Measurements from ENCODE around the gene HS2ST1. TPM values are rescaled to one million over a fixed set of nuclear protein-coding genes. Genes with fewer than 3 reads are reported as not detected.

Gene HS2ST1
- total RNA-seq, 4 donors from 2014 or later: 13.2 to 19.6 (median 16.7) TPM

DNA sequence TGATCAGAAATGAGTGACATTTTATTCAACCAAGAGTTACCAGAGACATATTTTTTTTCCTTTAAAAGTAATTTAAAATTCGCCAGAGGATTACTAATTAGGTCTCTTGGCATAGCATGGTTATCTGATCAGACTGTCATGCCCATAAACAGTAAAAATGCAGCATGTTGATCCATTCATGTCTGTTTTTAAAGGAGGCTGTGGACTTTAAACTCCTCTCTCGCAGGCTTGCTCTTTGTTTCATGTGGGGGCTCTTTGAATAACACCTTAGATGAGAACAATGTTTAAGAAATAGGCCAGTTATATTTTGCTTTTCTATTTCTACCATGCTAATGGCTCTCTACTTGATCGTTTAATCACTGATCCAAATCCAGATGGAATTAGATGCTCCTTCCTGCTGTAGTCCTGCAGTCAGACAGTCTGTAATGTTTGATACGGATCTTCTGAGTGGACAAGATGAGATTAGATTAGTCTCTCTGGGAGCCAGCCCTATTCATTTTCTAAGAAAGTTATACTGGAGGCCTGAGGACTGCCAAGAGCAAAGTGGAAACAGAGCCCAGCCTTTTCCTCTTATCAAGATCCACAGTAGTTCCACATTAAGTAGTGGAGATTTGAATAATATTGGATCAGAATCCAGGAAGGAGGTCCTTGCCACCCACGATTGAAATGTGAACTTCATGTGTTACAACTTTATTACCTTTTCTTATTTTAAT lies 197.4 kb downstream of the HS2ST1 start:
- H3K27me3 ChIP-seq: no peaks in the 10 kb centered on the region
- intact Hi-C loops (cut with DNase I): no loop called here
- H3K4me1 ChIP-seq: peaks cover 0 to 4% of the 10 kb centered on the region in 2 donors
- DNase-seq: no peak
- no peak overlapping the region for H3K4me3 ChIP-seq (replicated peaks in 1 of 3)
- H3K36me3 ChIP-seq: no peaks in the 10 kb centered on the region
- no peaks in the 10 kb centered on the region for H3K9me3 ChIP-seq
- no peak overlapping the region for H3K27ac ChIP-seq
- TF ChIP-seq, protein P1, sequence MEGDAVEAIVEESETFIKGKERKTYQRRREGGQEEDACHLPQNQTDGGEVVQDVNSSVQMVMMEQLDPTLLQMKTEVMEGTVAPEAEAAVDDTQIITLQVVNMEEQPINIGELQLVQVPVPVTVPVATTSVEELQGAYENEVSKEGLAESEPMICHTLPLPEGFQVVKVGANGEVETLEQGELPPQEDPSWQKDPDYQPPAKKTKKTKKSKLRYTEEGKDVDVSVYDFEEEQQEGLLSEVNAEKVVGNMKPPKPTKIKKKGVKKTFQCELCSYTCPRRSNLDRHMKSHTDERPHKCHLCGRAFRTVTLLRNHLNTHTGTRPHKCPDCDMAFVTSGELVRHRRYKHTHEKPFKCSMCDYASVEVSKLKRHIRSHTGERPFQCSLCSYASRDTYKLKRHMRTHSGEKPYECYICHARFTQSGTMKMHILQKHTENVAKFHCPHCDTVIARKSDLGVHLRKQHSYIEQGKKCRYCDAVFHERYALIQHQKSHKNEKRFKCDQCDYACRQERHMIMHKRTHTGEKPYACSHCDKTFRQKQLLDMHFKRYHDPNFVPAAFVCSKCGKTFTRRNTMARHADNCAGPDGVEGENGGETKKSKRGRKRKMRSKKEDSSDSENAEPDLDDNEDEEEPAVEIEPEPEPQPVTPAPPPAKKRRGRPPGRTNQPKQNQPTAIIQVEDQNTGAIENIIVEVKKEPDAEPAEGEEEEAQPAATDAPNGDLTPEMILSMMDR (IDR thresholded peaks at IDR 0.05): no peak
- no peak for TF ChIP-seq POLR2A (IDR thresholded peaks at IDR 0.05)
- 67 to 72% methylated on average over 5 of the region's 5 CpGs for WGBS, 2 donors

DNA sequence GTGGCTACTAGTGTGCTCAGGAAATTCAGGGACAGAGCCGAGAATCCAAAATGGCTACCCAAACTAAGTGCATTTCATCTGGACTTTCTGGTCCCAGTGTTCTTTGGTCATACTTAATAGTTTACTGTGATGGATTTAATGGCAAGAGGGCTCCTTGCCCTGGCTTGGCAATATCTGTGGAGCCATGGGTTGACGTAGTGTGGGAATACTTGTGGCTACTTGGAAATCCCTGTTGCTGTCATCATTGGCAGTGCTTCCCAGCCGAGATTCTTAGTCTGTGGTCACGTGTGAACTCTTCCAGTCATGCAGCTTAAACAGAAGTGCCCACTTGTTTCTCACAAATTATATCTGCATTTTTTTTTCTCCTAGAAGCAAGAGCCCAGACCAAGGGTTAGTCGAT lies 198.9 kb downstream of the HS2ST1 start:
- H3K4me1 ChIP-seq: peaks cover 0 to 4% of the 10 kb centered on the region in 2 donors
- no peaks in the 10 kb centered on the region for H3K36me3 ChIP-seq
- no peaks in the 10 kb centered on the region for H3K27me3 ChIP-seq
- no peak for TF ChIP-seq POLR2A (IDR thresholded peaks at IDR 0.05)
- TF ChIP-seq, protein P1 (IDR thresholded peaks at IDR 0.05): no peak
- H3K9me3 ChIP-seq: no peaks in the 10 kb centered on the region
- DNase-seq: peak; percentile 63 to 72
- no peak overlapping the region for H3K27ac ChIP-seq
- no peak overlapping the region for H3K4me3 ChIP-seq (replicated peaks in 1 of 3)
- 32 to 39% methylated on average over 5 of the region's 5 CpGs for WGBS, 2 donors
- intact Hi-C loops (cut with DNase I): no loop called here

DNA sequence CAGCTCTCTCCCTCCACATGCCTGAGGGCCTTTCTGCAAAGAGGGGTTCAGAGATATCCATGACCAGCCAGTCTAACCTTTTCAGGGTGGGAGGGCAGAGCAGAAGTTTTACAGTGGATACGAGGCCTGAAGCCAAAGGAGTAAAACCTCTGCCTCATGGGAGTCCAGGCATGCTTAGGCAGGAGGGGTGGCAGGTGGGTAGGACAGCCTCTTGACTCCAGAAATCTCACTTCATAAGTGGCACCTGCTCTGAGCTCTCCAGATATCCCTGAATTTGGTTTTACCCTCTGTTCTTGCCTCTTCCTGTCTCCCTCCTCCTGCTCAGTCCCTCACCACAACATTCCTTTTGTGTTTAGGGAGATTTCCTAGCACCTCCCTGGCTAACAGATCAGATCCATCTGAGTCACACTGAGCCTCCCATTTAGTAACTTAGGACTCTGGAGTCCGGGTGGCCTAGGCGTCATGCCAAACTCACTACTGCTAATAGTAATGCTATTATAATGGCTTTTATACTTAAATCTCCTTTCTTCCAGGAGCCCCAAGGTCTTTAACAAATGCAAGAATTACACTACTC lies 201.0 kb downstream of the HS2ST1 start:
- DNase-seq: no peak
- Histone ChIP-seq H3K36me3 (no peaks in the 10 kb centered on the region), H3K27me3 (no peaks in the 10 kb centered on the region), H3K9me3 (no peaks in the 10 kb centered on the region), H3K4me3 (replicated peaks in 1 of 3) (no peak overlapping the region), H3K4me1 (peaks cover 0 to 4% of the 10 kb centered on the region in 2 donors), H3K27ac (no peak overlapping the region)
- intact Hi-C loops (cut with DNase I): no loop called here
- TF ChIP-seq POLR2A (IDR thresholded peaks at IDR 0.05): no peak
- TF ChIP-seq, protein P1 (IDR thresholded peaks at IDR 0.05): no peak
- WGBS, 2 donors: 71 to 76% methylated on average over 3 of the region's 3 CpGs

DNA sequence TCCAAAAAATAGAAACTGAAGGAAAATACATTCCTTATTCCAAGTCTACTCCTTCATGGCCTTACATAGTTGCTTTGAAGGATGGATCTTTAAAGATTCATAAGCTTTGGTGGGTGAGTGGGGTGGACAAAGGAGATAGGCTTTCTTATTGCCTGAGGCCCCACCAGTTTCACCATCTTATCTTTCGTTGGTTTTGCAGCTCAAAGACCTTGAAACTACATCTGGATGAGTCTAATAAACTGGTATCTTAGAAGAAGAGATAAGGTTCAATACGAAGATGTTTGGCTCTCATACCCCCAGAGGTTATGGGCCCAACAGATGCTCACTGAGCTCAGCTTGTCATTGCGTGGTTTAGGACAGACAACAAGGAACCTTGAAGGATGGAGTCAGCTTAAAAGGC lies 201.5 kb downstream of the HS2ST1 start:
- Histone ChIP-seq H3K4me3 (replicated peaks in 1 of 3) (no peak overlapping the region), H3K4me1 (peaks cover 0 to 4% of the 10 kb centered on the region in 2 donors), H3K36me3 (no peaks in the 10 kb centered on the region), H3K27me3 (no peaks in the 10 kb centered on the region), H3K9me3 (no peaks in the 10 kb centered on the region), H3K27ac (no peak overlapping the region)
- DNase-seq: no peak
- intact Hi-C loops (cut with DNase I): no loop called here
- WGBS, 2 donors: 81 to 90% methylated on average over 3 of the region's 3 CpGs
- TF ChIP-seq, protein P1 (IDR thresholded peaks at IDR 0.05): no peak
- TF ChIP-seq POLR2A (IDR thresholded peaks at IDR 0.05): no peak

DNA sequence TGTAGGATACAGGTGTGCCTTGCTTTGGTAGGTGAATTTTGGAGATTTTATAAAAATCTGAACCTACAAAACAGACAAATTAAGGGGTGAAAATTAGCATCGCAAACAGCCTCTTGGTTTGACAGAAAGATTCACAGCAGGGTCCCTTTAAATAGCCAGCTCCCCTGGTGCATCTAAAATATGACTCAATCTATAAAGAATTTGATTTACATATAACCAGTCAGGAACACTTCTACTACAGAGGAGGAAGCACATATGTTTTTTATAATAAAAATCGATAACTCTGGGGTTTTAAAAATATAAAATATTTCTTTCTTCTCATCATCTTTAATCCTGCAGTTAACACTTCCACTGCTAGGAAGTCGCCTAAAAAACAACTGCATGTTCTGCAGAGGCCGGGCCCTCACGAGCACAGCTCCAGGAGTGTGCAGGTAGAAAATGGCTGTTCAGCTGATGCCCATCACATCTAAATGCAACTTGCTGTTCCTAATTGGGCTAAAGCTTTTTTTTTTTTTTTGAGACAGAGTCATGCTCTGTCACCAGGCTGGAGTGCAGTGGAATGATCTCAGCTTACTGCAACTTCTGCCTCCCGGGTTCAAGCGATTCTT lies 203.4 kb downstream of the HS2ST1 start:
- no peaks in the 10 kb centered on the region for H3K27me3 ChIP-seq
- 85 to 93% methylated on average over 7 of the region's 7 CpGs for WGBS, 2 donors
- no peaks in the 10 kb centered on the region for H3K9me3 ChIP-seq
- no peak for DNase-seq
- no peak for TF ChIP-seq POLR2A (IDR thresholded peaks at IDR 0.05)
- TF ChIP-seq, protein P1 (IDR thresholded peaks at IDR 0.05): no peak
- H3K27ac ChIP-seq: no peak overlapping the region
- intact Hi-C loops (cut with DNase I): no loop called here
- H3K4me1 ChIP-seq: peaks cover 0 to 4% of the 10 kb centered on the region in 2 donors
- H3K4me3 ChIP-seq (replicated peaks in 1 of 3): no peak overlapping the region
- H3K36me3 ChIP-seq: no peaks in the 10 kb centered on the region

Data from thyroid gland (tissue), 4 donors.